Putamen (tissue), 1 donor: Measurements from ENCODE around the gene CEP72.
"Not testable (repeated sequence)": the region's sequence is repeated elsewhere in the genome, so short reads cannot be mapped to it uniquely, and the experiment has no call there.

Source experiments
- DNase-seq: peaks from one replicate; pipeline ENCODE4 v3.0.0-alpha.2; 2016; ENCODE audit warnings: low spot score

CEP72 gene

GRCh38 chr5:598564-598890 is 13.6 kb upstream of the CEP72 start:
- DNase-seq = no peak

GRCh38 chr5:600886-601541 is 11.1 kb upstream of the CEP72 start:
- no peak for DNase-seq

GRCh38 chr5:601771-602465 is 10.2 kb upstream of the CEP72 start:
- DNase-seq = no peak

- DNase-seq = no peak
Observed at GRCh38 chr5:602466-603035, 9.6 kb upstream of the CEP72 start.

- no peak for DNase-seq
Observed at GRCh38 chr5:603081-603998, 8.8 kb upstream of the CEP72 start.

GRCh38 chr5:604391-604831 is 7.7 kb upstream of the CEP72 start:
- no peak for DNase-seq

GRCh38 chr5:605090-605489 is 7.0 kb upstream of the CEP72 start:
- DNase-seq = not testable (repeated sequence)

- no peak for DNase-seq
Observed at GRCh38 chr5:606061-606460, 6.1 kb upstream of the CEP72 start.

GRCh38 chr5:606526-607399 is 5.4 kb upstream of the CEP72 start:
- no peak for DNase-seq

- DNase-seq = no peak
Observed at GRCh38 chr5:607541-608428, 4.4 kb upstream of the CEP72 start.

- DNase-seq = no peak
Observed at GRCh38 chr5:608429-609370, 3.4 kb upstream of the CEP72 start.

GRCh38 chr5:609506-609905 is 2.6 kb upstream of the CEP72 start:
- no peak for DNase-seq

GRCh38 chr5:610011-610743 is 2.0 kb upstream of the CEP72 start:
- DNase-seq = no peak

- no peak for DNase-seq
Observed at GRCh38 chr5:610744-611730, 1.1 kb upstream of the CEP72 start.

GRCh38 chr5:612498-613424 is 621 bp downstream of the CEP72 start:
- DNase-seq = no peak

GRCh38 chr5:616484-617039 is 4.4 kb downstream of the CEP72 start:
- no peak for DNase-seq
